ENCODE results near the gene BMPER. TPM values are rescaled to one million over a fixed set of nuclear protein-coding genes. Genes with fewer than 3 reads are reported as not detected.

BMPER gene
- total and polyA plus RNA-seq, 2 donors from 2014 or later, result 0.60 to 0.80 TPM

- FAIRE-seq (no peak), DNase-seq (no peak)
- Histone ChIP-seq H3K9me3 (ENCODE audit: control insufficient read depth in 2 of 3, insufficient read depth in 1 of 3, low read length in 3 of 3) (no peaks in the 10 kb centered on the region), H3K4me3 (ENCODE audit: low read length in 3 of 3) (no peak overlapping the region), H3K9ac (ENCODE audit: low read length in 3 of 3) (no peak overlapping the region), H3K4me1 (ENCODE audit: control insufficient read depth in 2 of 3, insufficient read depth in 2 of 3, low read depth in 1 of 3, low read length in 3 of 3) (no peaks in the 10 kb centered on the region), H3K36me3 (ENCODE audit: control insufficient read depth in 2 of 3, insufficient read depth in 3 of 3, low read length in 3 of 3) (no peaks in the 10 kb centered on the region), H3K27me3 (ENCODE audit: control insufficient read depth, insufficient read depth, low read length) (no peaks in the 10 kb centered on the region), H3K27ac (ENCODE audit: low read depth in 2 of 2, low read length in 2 of 2) (no peak overlapping the region)
- TF ChIP-seq, protein P1, sequence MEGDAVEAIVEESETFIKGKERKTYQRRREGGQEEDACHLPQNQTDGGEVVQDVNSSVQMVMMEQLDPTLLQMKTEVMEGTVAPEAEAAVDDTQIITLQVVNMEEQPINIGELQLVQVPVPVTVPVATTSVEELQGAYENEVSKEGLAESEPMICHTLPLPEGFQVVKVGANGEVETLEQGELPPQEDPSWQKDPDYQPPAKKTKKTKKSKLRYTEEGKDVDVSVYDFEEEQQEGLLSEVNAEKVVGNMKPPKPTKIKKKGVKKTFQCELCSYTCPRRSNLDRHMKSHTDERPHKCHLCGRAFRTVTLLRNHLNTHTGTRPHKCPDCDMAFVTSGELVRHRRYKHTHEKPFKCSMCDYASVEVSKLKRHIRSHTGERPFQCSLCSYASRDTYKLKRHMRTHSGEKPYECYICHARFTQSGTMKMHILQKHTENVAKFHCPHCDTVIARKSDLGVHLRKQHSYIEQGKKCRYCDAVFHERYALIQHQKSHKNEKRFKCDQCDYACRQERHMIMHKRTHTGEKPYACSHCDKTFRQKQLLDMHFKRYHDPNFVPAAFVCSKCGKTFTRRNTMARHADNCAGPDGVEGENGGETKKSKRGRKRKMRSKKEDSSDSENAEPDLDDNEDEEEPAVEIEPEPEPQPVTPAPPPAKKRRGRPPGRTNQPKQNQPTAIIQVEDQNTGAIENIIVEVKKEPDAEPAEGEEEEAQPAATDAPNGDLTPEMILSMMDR (IDR thresholded peaks at IDR 0.05; ENCODE audit: borderline replicate concordance, extremely low read depth, insufficient read depth), result no peak
- intact Hi-C loops (cut with DNase I), result no loop called here
Observed at GRCh38 chr7:34044306-34044643, 138.9 kb downstream of the BMPER start.

DNA sequence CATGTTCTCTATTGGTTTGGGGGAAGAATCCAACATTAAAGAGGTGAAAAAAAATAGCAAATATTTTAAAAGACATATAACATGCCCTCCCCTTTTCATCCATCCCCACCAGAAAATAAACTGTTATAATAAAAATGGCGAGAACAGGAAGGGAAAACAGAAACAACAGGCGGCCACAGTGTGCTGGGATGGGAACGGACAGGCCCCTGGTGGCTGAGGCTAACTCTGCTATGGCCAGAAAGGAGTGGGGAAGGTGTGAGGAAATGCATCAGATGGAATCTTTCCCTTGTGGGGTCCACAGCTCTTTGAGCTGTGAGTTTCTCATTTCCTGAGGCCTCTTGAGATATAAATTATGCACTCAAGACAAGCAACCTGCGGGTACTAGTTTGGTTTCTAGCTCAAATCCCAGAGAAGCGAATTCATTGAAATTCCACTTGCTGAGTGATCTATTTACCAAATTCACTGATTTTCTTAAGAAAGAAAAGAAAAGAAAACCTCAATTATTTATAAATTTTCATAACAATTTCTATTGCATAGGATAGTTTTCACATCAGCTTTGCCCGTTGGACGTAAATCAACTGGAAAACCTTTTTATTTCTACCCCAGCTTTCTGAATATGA lies 139.5 kb downstream of the BMPER start:
- Histone ChIP-seq H3K9ac (ENCODE audit: low read length in 3 of 3) (no peak overlapping the region), H3K4me3 (ENCODE audit: low read length in 3 of 3) (no peak overlapping the region), H3K36me3 (ENCODE audit: control insufficient read depth in 2 of 3, insufficient read depth in 3 of 3, low read length in 3 of 3) (no peaks in the 10 kb centered on the region), H3K27me3 (ENCODE audit: control insufficient read depth, insufficient read depth, low read length) (no peaks in the 10 kb centered on the region), H3K4me1 (ENCODE audit: control insufficient read depth in 2 of 3, insufficient read depth in 2 of 3, low read depth in 1 of 3, low read length in 3 of 3) (no peaks in the 10 kb centered on the region), H3K27ac (ENCODE audit: low read depth in 2 of 2, low read length in 2 of 2) (no peak overlapping the region), H3K9me3 (ENCODE audit: control insufficient read depth in 2 of 3, insufficient read depth in 1 of 3, low read length in 3 of 3) (no peaks in the 10 kb centered on the region)
- DNase-seq, result no peak
- TF ChIP-seq, protein P1 (IDR thresholded peaks at IDR 0.05; ENCODE audit: borderline replicate concordance, extremely low read depth, insufficient read depth), result no peak
- no peak for FAIRE-seq
- intact Hi-C loops (cut with DNase I), result no loop called here

DNA sequence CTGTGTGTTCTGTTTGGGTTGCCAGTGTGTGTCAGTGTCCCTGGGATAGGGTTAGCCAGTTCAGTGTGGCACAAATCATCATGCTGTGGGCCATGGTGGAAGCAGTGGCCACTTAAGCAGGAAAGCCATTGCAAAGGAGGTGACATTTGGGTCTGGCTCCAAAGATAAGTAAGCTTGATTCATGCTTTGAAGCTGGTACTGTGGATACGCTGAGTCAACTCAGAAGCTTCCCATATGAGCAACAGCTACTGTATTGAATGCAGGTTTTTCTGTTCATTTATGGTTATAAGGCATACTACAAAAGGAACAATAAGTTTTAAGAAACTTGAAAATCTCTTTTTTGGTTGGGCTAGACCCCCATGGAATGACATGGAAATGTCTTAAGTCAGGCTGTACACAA lies 143.1 kb downstream of the BMPER start:
- no peak overlapping the region for H3K9ac ChIP-seq (ENCODE audit: low read length in 3 of 3)
- no peak overlapping the region for H3K4me3 ChIP-seq (ENCODE audit: low read length in 3 of 3)
- no peaks in the 10 kb centered on the region for H3K36me3 ChIP-seq (ENCODE audit: control insufficient read depth in 2 of 3, insufficient read depth in 3 of 3, low read length in 3 of 3)
- H3K27me3 ChIP-seq (ENCODE audit: control insufficient read depth, insufficient read depth, low read length), result no peaks in the 10 kb centered on the region
- H3K4me1 ChIP-seq (ENCODE audit: control insufficient read depth in 2 of 3, insufficient read depth in 2 of 3, low read depth in 1 of 3, low read length in 3 of 3), result no peaks in the 10 kb centered on the region
- FAIRE-seq (no peak), DNase-seq (no peak)
- H3K27ac ChIP-seq (ENCODE audit: low read depth in 2 of 2, low read length in 2 of 2), result no peak overlapping the region
- intact Hi-C loops (cut with DNase I), result no loop called here
- H3K9me3 ChIP-seq (ENCODE audit: control insufficient read depth in 2 of 3, insufficient read depth in 1 of 3, low read length in 3 of 3), result no peaks in the 10 kb centered on the region
- TF ChIP-seq, protein P1 (IDR thresholded peaks at IDR 0.05; ENCODE audit: borderline replicate concordance, extremely low read depth, insufficient read depth), result no peak

DNA sequence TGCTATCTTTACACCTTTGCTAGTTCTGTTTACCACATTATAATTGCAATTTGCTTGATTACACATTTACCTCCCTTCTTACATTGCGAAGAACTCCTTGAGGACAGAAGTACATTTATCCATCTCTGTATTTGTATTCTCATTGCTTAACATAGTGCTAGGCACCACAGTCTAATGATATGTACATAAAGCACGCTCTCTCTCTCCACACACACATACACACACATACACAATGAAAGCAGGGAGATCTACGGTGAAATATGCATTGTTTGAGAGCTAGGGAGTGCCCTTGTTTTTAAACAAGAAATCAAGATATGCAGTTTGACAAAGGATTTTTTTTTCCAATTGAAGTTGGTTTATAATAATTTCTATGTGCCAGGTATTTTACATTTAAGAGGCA lies 148.7 kb downstream of the BMPER start:
- no peaks in the 10 kb centered on the region for H3K4me1 ChIP-seq (ENCODE audit: control insufficient read depth in 2 of 3, insufficient read depth in 2 of 3, low read depth in 1 of 3, low read length in 3 of 3)
- H3K9me3 ChIP-seq (ENCODE audit: control insufficient read depth in 2 of 3, insufficient read depth in 1 of 3, low read length in 3 of 3), result no peaks in the 10 kb centered on the region
- FAIRE-seq, result no peak
- H3K4me3 ChIP-seq (ENCODE audit: low read length in 3 of 3), result no peak overlapping the region
- TF ChIP-seq, protein P1 (IDR thresholded peaks at IDR 0.05; ENCODE audit: borderline replicate concordance, extremely low read depth, insufficient read depth), result no peak
- H3K27ac ChIP-seq (ENCODE audit: low read depth in 2 of 2, low read length in 2 of 2), result no peak overlapping the region
- no peaks in the 10 kb centered on the region for H3K36me3 ChIP-seq (ENCODE audit: control insufficient read depth in 2 of 3, insufficient read depth in 3 of 3, low read length in 3 of 3)
- no peaks in the 10 kb centered on the region for H3K27me3 ChIP-seq (ENCODE audit: control insufficient read depth, insufficient read depth, low read length)
- no peak for DNase-seq
- no peak overlapping the region for H3K9ac ChIP-seq (ENCODE audit: low read length in 3 of 3)
- intact Hi-C loops (cut with DNase I), result no loop called here
